HL-60/S4 treated with retinoic acid at 250 ng/mL for 4 days and 3 days (cell line): ENCODE measurements around the gene PIK3R2.
"Not testable (repeated sequence)": the region's sequence is repeated elsewhere in the genome, so short reads cannot be mapped to it uniquely, and the experiment has no call there.

ENCODE experiments used
- in situ Hi-C: fragments of 300-500 bp; cut with MboI; formaldehyde crosslinking; loops from 2 replicates; pipeline ENCODE4 v1.7.0; 2022; ENCODE audit warnings: low sequenced_read_pairs

PIK3R2 gene

DNA sequence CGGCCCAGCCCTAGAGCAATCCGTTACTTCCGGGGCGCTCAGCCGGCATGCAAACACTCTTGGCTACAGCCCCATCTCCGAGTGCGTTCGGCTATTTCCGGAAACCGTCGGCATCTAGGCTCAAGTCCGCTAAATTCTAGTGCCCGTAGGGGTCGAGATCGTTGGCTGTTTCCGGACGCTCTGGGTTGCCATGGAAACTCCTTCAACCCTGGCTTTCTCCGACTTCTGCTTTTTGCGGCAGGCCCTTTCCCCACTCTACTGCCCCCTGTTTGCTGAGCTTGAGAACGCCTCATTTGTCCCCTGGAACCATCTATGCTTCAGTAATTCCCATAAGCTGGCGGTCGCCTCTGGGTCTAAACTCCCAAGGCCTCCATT is 534 bp upstream of the PIK3R2 start:
- in situ Hi-C loops = no loop called here

DNA sequence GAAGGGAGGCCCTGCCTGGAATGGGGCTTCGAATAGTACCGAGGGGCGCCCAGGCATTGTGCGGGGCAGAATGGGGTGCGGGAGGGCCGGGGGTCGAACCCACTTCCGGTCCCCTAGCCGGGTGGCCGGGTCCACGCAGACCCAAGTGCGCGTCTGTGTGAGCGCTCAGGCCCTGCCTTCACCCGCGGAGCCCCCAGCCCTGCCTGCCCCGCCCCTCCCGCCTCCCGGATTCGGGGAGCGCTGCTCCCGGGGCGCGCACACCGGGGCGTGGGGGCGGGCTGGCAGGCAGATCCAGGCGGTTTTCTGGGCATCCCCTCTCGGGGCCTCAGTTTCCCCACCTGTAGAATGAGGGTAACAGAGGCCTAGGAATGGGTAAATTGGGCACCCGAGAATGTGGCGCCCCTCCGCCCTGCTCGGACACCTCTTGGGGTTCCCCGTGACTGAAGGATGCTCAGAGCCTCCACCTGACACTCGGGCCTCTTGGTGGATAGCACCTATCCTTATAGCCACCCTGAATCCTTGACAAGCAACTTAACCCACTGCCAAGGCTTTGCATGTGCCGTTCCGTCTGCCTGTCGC is 682 bp downstream of the PIK3R2 start:
- in situ Hi-C loops = no loop called here

DNA sequence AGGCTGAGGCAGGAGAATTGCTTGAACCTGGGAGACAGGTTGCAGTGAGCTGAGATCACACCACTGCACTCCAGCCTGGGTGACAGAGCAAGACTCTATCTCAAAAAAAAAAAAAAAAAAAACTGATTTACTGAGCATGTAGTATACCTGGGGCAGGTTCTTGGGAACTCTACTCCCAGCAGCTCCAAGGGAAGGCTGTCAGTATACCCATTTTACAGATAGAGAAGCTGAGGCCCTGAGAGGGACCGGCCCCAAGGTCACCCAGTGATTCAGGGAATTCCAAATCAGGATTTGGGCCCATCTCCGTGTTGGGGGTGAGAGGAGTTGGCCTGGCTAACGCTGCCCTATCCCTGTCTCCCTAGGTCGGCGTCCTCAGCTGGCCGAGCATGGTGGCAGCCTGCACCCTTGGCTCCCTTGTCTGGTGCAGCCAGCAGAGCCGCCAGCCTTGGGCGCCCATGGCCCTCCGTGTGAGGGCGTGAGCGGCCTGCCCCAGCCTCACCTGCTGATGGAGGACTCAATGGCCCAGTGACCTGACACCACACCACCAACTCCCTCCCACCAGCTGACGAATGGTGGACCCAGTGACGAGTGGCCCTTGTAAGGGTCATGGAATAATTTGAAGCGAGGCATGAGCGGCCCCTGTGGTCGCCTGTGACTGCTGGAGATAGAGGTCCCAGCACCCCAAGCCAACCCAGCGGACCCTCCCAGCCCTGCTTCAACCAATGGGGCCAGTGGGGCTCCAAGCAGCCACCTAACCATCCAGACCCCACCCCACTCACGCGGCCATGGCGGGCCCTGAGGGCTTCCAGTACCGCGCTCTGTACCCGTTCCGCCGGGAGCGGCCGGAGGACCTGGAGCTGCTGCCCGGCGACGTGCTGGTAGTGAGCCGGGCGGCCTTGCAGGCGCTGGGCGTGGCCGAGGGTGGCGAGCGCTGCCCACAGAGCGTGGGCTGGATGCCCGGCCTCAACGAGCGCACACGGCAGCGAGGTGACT is 2.4 kb downstream of the PIK3R2 start:
- in situ Hi-C loops = no loop called here

DNA sequence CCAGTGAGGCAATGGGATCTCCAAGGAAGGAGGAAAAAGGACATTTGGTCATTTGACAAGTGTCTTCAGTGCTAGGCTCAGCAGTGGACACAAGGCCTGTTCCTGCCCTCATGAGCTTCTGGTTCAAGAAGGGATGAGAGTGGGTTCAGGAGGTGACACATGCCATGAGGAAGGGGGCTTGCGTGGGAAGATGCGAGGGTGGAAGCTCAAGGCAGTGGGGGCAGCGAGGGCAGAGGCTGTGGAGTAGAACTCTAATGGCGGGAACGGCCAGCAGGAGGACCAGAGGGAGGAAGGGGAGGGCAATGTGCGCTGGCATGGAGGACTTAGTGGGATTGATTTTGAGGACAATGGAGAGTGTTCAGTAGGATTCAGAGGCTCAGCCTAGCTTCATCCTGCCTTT is 3.3 kb downstream of the PIK3R2 start:
- in situ Hi-C loops = no loop called here

DNA sequence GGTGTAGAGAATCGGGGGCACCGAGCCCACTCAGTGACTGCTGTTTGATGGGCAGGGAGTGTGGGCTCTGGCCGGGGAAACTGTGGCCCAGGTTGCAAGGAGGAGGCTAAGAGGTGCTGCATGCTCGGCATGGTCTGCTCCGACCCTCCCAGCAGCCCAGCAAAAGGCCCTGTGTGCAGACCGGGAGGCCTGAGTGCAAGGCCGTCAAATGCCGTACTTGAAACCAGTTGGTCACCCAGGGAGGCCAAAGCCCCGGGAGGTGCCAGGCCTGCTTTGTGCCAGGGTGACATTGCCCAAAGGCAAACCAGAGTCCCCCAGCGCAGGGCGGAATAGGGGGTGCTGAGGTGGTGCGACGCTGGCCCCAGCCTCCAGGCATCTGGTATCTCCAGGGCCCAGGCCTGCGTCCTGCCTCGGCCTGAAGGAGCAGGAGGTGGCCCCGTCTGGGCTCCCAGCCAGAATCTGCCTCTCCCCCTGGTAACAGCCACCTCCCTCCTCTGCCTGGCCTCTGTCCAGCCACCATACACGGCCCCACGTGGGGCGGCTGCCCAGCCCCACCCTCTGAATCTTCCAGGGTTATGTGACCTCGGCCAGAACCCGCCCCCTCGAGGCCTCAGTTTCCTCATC is 4.0 kb downstream of the PIK3R2 start:
- in situ Hi-C loops = no loop called here

DNA sequence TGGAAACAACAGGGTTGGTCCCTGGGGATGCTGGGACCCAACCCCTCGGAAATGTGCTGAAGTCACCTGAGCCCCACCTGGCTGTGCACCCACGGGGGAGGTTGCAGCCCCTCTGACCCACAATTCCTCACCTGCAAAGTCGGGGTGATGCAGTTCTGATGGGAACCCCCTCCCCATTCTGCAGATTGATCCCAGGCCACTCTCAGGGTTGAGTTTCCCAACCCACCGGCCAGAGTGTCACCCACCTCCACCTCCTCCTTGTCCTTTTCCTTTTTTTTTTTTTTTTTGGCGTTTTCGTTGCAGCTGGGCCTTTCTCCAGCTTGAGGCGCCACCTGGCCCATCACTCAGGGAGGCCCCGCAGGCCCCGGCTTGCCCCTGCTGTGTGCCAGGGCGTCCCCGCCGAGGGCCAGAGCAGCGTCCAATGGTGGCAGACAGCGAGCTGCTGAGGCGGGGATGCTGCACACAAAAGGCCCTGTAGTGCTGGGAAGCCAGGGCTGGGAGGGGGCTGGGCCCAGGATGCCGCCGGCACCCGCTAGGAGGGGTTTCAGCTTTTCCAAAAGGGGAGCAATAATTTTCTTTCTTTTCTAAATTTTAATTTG is 4.6 kb downstream of the PIK3R2 start:
- in situ Hi-C loops = no loop called here

DNA sequence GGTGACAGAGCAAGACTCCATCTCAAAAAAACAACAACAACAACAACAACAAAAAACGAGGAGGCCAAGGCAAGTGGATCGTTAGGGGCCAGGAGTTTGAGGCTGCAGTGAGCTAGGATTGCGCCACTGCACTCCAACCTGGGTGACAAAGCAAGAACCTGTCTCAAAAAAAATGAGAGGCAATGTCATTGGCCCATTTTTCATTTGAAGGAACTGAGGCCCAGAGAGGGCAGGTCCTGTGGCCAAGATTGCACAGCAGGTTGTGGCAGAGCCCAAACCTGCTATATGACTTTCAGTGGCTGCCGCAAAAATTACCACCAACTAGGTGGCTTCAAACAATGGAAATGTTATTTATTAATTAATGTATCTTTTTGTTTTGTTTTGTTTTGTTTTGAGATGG is 5.5 kb downstream of the PIK3R2 start:
- in situ Hi-C loops = no loop called here

DNA sequence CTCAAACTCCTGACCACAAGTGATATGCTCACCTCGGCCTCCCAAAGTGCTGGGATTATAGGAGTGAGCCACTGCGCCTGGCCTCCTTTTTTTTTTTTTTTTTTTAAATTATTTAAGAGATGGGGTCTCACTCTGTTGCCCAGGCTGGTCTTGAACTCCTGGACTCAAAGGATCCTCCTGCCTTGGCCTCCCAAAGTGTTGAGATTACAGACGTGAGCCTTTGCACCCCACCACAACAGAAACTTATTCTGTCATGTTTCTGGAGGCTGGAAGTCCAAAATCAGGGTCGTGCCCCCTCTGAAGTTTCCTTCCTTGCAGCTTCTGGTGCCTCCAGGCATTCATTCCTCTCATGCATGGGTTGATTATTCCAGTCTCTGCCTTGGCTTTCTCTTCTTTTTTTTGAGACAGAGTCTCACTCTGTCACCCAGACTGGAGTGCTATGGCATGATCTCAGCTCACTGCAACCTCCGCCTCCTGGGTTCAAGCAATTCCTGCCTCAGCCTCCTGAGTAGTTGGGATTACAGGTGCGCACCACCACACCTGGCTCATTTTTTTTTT is 6.2 kb downstream of the PIK3R2 start:
- in situ Hi-C loops = not testable (repeated sequence)

DNA sequence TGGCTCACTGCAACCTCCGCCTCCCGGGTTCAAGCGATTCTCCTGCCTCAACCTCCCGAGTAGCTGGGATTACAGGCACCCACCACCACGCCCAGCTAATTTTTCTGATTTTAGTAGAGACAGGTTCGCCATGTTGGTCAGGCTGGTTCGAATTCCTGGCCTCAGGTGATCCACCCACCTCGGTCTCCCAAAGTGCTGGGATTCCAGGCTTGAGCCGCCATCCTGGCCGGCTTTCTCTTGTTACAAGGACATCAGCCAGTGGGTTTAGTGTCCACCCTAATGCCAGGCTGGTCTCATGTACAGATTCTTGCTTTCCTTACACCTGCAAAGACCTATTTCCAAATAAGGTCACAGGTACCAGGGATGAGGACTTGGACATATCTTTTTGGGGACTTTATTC is 6.8 kb downstream of the PIK3R2 start:
- in situ Hi-C loops = no loop called here

DNA sequence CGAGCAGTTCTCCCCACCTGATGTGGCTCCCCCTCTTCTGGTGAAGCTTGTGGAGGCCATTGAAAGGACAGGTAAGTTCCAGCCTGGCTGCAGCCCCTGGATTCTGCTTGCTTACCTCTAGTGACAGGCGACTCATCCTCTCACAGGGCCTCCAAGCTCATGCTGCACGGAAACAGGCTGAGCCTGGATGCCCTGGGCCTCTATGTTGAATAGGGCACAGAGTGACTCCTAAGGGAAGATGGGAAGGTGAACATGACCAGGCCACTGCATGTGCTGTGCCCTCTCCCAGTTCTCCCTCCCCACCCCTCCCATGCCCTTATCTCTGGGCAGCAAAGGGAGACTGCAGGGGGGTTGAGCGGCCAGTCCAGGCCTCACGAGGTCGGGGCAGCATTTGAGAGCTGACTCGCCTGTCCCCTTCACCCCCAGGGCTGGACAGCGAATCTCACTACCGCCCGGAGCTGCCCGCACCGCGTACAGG is 7.6 kb downstream of the PIK3R2 start:
- in situ Hi-C loops = no loop called here

DNA sequence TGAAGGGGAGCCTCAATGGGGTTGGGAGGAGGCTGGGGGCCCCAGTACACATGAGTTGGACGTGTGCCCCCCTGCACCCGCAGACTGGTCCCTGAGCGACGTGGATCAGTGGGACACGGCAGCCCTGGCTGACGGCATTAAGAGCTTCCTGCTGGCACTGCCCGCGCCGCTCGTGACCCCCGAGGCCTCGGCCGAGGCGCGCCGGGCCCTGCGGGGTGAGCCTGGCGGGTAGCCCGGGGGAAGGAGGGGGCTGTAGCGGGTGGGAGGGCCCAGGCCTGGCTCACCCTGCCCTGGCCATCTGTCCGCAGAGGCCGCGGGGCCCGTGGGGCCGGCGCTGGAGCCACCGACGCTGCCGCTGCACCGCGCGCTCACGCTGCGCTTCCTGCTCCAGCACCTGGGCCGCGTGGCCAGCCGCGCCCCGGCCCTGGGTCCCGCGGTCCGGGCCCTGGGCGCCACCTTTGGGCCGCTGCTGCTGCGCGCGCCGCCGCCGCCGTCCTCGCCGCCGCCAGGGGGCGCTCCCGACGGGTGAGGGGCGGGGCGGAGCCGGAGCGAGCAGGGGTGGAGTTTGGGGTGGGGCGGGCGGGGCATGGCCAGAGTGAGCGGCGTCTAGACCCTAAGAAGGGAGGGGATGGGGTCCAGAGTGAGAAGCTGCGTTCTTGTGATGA is 8.1 kb downstream of the PIK3R2 start:
- in situ Hi-C loops = no loop called here

DNA sequence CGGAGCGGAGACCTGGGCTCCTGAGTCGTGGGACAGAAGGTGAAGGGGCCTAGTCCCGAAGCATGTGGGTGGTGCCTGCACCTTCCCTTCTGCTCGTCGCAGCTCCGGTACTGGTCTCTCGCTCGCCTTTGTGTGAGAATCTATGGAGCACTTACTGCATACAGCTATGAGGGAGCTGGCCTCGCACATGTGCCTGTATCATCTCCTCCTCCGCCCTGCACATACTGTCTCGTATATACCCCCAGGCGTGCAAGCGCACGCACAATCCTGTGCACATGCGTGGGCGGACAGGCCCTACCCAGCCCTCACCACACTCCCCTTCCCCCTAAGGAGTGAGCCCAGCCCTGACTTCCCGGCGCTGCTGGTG is 8.7 kb downstream of the PIK3R2 start:
- in situ Hi-C loops = no loop called here

DNA sequence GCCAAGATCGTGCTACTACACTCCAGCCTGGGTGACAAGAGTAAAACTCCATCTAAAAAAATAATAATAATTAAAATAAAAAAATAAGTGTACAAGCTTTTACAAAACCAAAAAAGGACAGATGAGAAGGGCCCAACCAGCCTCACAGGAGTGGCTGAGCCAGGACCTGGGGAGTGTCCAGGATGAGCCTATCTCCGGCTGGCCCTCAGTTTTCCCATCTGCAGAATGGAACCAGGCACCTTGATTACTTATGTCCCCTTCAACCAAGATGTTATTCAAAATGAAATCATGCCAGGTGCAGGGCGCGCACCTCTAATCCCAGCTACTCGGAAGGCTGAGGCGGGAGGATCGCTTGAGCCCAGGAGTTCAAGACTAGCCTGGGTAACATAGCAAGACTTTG is 11.1 kb downstream of the PIK3R2 start:
- in situ Hi-C loops = no loop called here

DNA sequence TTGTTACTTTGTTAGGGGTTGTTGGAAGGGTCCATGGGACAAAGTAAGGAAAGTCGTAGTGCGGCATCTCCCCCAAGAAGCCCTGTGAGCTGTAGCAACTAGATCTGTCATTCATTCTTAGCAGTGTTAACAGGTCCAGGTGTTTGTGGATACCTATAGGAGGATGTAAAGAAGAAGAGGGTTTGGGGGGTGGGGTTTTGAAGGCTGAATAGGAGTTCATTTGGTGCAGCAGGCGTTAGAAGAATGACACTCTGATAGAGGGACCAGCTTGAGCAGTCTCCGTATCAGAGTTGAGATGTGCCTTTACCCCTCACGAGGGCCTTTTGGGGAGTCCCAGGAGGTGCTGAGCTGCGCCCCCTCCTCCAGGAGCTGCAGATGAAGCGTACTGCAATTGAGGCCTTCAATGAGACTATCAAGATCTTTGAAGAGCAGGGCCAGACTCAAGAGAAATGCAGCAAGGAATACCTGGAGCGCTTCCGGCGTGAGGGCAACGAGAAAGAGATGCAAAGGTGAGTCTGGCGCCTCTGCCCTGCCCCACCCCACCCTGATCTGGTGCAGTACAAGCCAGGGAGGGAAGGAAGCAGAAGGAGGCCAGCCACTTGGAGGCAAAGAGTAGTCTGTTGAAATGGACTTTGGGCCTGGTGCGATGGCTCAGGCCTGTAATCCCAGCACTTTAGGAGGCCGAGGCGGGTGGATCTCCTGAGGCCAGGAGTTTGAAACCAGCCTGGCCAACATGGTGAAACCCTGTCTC is 13.0 kb downstream of the PIK3R2 start:
- in situ Hi-C loops = no loop called here

DNA sequence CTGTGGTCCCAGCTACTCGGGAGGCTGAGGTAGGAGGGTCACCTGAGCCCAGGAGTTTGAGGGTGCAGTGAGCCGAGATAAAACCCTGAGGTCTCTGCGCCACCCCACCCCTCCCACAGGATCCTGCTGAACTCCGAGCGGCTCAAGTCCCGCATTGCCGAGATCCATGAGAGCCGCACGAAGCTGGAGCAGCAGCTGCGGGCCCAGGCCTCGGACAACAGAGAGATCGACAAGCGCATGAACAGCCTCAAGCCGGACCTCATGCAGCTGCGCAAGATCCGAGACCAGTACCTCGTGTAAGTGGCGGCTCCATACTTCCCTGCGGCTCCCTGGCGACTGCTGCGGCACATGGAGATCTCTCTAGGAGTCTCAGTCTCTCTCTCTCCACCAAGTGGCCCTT is 14.0 kb downstream of the PIK3R2 start:
- in situ Hi-C loops = no loop called here

DNA sequence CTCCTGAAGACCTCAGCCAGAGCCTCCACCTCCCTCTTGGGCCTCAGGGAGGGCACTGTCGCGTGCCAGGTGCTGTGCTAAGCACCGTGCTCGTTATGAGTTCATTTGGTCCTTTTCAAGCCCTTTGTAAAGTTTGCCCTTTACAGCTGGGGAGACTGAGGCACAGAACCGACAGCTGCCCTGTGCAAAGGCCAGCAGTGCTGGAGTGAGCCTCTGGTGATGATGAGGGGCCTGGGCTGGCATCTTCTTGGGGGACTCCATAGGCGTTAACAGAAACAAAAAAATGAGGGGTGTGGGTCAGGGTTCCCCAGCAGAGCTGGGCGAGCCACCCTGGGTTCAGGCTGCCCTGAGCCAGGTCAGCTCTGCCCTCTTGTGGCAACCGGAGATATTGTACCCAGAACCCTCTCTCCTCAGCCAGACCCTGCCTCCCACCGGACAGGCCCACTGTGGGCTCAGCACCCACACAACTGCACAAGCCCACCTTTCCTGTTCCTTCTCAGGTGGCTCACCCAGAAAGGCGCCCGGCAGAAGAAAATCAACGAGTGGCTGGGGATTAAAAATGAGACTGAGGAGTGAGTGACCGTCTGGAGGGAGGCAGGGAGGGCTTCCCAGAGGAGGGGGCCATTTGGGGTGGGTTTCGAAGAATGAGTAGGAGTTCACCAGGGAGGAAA is 15.1 kb downstream of the PIK3R2 start:
- in situ Hi-C loops = no loop called here

DNA sequence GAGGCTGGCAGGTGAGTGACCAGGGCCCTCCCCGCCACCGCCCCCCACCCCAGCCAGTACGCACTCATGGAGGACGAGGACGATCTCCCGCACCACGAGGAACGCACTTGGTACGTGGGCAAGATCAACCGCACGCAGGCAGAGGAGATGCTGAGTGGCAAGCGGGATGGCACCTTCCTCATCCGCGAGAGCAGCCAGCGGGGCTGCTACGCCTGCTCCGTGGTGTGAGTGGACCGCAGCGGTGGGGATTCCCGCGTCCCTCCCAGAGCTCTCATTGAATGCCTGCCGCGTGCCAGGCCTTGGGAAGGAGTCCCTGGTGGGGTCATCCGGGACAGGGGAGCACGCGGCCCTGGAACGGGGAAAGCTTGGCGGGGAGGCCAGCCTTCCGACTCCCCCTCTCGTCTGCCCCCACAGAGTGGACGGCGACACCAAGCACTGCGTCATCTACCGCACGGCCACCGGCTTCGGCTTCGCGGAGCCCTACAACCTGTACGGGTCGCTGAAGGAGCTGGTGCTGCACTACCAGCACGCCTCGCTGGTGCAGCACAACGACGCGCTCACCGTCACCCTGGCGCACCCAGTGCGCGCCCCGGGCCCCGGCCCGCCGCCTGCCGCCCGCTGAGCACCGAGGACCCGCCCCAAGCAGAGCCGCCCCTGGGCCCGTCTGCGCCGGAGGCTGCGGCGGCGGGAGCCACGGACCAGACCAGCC is 15.9 kb downstream of the PIK3R2 start:
- in situ Hi-C loops = no loop called here

DNA sequence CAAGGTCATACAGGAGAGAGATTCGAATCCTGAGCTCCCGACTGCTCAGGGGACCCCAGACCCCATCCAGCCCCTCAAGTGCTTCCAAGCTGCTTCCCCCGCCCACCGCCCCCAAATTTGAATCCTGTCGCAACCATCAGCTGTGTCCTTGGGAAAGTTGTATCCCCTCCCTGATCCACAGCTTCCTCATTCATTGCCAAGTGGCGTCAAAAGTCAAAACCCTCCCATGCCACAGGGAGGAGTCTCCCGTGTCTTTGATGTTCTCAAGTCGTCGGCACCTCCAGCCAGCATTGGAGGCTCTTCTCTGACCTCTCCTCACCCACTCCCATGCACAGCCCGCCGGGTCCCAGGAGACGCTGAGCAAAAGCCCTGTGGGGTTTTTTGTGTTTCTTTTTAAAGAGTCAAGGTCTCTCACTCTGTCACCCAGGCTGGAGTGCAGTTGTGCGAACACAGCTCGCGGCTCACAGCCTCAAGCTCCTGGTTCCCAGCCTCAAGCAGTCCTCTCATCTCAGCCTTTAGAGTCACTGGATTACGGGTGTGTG is 17.8 kb downstream of the PIK3R2 start:
- in situ Hi-C loops = no loop called here
